CD1c-positive myeloid dendritic cell (primary cell): Measurements from ENCODE around the gene RNASEH2B.

Experiments used
- DNase-seq: peaks from one replicate; pipeline ENCODE4 v3.0.0-alpha.2; 2016; ENCODE audit errors: extremely low spot score

Gene RNASEH2B

DNA sequence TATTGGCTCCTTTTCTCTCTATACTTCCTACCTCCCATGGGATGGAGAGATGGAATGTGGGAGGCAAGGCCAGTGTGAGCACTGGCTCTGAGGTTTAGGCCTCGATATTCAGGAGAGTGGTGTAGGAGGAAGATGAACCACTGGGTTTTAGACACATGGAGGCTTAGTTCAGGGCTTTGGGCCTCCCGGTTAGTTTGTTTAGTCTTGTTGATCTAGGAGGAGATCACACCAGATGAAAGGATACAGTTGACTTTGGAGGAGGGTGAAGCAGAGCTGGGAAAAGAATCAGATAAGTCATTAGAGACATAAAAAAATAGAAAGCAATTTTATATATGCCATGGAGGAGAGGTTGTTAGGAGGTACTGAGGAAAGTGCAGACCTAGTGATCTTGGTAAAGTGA lies 30.9 kb downstream of the RNASEH2B start:
- DNase-seq: no peak

DNA sequence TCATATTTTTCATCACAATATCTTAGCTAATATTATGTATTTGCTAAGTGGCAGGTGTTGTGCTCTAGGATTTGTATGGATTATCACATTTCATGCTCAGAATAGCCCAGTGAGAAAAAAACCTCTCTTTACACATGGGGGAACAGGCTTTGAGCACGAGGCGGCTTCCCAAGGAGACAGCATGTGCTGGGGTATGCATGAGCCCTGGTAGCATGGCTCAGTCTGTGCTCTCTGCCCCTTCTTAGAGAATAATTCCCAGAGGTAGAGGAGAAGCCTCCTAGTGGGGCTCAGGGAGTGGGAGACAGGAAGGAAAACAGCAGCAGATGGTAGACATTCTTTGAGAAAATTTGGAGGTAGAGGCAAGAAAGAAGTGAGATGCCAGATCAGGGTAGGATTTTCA lies 31.6 kb downstream of the RNASEH2B start:
- no peak for DNase-seq

DNA sequence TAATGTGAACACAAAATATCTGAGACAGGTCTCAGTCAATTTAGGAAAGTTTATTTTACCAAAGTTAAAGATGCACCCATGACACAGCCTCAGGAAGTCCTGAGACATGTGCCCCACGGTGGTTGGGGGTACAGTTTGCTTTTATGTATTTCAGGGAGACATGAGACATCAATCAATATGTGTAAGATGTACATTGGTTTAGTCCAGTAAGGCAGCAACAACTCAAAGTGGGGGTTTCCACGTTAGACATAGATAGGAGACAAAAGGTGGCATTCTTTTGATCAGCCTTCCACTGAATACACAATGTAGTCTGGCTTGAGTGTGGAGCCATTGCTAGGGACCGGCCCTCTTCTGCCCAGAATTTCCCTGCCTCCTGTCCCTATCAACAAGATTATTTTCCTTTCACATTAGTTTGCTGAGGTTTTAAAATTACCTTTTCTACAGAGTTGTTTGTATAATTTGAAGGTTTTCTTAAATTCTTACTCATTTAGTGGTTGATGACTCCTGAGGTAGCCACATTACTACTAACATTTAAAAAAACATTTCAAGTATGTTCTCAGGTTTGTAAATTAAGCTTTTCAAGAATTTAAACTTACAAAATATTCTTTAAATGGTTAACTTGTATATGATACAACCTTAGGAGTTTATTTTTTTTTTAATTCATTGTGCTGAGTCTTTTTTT lies 33.2 kb downstream of the RNASEH2B start:
- no peak for DNase-seq

DNA sequence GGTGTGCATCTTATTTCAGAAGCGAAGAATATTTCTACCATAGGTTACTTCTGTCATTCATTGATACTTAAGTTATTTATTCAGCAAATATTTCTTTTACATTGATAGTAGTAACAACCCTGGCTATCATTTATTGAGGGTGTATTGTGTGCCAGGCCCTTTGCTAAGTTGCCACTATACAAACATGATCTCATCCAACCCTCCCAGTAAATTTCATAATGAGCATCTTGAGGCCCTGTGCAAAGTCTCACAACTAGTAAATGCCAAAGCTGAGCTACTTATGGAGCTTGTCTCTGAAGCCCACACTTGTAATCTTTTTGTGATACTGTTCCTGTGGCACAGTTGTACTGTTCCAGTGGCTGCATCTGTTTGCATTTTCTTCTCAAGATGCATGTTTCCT lies 36.1 kb downstream of the RNASEH2B start:
- no peak for DNase-seq

DNA sequence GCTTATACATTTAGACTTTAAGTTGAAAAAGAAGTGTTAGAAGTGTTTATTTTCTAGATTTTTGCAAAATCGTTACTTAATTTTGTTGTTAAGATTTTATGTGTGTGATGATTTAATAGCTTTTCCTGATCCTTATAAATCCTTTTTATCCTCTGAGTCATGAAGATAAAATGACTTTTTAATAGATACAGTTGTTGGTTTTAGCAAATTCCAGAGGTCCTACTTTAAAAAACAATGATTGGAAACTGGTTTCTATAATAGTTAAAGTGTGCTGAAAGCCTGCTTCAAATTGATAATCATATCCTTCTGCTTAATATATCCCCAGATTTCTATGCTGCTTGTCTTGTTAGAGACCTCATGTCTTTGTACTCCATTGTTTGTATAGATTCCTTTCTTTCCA lies 39.0 kb downstream of the RNASEH2B start:
- no peak for DNase-seq

DNA sequence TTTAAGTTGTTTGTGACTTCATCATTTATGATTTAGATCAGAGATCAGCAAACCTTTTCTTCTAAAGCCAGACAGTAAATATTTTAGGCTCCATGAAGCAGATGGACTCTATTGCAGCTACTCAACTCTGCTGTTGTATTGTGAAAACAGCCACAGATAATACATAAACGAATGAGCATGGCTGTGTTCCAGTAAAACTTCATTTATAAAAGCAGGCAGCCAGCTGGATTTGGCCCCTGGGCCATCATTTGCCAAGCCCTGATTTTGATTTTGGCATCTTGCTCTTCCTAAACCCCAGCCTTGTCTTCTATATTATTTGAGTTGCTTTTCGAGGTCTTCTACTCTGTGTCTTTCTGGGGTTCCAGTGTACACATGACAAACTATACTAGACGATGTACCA lies 41.3 kb downstream of the RNASEH2B start:
- DNase-seq: no peak

DNA sequence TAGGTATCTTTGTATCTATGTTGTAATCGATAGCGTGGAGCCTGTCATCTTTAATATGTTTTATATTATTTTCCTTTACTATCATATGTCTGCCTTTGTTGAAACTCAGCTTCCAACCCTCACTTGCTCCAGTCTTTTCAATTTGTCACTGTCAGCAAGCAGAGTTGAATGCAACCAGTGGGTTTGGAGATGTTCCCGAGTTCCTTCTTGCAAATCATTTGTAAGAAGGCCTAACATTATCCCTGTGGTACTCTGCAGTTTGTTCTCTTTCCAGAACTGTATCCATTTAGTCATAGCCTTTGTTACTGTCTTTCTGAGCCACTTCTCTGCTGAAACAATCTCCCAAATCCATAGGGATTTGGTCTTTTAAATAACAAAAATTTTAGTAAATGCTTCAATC lies 41.8 kb downstream of the RNASEH2B start:
- DNase-seq: no peak

DNA sequence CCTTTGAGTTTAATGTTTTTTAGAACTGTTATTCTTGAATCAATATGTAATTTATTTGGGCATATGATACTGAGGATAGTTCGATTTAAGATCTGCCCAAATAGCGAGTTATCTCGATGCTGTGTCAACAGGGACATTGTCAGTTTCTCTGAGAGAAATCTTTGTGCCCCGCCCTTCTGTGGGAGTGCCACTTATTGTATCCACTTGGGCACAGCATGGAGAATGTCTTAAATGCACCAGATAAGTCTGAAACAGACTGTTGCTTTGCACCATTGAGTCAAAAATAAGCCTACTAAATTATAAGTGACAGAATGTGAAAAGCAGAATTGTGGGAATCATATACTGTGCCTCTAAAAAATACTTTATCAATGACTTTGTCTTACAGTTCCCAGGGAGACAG lies 45.6 kb downstream of the RNASEH2B start:
- no peak for DNase-seq

DNA sequence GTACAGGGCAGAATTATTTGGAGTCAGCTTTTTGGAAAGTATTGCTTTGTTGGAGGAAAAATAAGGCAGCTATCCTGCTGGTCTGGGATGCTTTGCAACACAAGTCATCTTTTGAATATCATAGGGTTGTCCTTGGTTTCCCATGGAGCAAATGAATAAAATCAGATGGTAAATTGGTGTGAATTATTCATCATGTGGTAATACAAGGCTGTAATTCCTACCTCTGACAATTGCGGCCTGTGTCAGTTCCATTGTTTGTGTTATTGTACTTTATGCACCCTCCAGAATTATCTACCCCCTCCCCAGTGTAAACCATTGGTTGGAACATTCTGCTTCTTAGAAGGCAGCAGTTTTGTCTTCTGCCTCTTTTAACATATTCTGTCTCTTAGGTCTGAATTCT lies 46.2 kb downstream of the RNASEH2B start:
- no peak for DNase-seq

DNA sequence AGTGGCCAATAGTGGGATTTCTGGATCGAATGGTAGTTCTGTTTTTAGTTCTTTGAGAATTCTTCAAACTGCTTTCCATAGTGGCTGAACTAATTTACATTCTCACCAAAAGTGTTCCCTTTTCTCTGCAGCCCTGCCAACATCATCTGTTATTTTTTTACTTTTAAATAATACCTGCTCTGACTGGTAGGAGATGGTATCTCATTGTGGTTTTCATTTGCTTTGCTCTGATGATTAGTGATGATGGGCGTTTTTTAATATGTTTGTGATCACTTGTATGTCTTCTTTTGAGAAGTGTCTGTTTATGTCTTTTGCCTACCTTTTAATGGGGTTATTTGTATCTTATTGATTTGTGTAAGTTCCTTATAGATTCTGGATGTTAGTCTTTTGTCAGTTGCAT lies 48.0 kb downstream of the RNASEH2B start:
- DNase-seq: no peak

DNA sequence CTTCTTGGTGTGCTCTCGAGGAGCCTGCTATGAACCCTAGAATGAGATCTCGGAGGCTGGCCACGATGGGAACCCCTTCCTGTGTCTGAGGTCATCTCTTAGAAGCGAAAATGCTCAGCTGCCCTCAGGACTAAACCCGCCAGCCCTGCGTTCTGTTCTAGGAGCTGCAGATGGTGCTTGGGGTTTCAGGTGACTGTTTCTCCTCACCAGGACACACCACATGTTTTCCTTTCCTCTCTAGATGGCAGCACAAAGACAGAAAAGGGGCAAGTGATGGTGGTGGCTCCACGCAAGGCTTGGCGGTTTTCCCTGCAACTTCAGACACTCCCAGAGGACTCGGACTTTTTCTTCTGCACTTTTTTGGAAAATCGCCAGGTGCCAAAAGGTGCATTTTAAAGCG lies 60.1 kb downstream of the RNASEH2B start:
- DNase-seq: no peak

DNA sequence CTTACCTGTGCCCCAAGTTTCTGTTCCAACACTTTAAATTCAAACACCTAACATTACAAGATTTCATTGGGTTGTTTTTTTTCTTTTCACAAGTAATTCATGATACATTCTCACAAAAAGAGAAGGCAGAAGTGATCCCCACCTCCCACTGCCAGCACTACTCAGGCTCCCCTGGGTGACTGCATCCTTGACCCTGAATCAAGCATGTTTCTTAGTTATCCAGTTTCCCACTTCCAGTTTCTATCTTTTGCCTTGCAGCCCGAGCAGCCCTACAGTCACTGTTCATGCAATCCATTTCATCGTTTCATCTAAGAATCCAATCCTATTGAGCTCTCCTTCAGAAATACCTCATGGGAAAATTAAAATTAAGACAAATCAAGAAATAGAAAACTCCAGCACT lies 61.4 kb downstream of the RNASEH2B start:
- DNase-seq: peak; percentile 42

DNA sequence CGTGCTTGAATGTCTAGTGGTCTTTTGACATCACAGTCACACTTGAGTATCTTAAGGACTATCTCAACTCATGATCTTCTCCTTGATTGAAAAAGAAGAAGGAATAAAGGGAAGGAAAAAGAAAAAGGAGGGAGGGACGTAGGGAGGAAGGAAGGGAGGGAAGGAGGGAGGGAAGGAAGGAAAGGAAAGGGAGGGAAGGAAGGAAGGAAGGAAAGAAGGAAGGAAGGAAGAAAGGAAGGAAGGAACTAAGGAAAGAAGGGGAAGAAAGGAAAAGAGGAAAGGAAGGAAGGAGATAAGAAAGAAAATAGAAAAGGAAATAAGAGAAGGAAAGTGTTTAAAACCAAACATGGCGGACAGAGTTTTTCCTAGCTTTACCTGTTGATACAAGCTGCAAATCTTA lies 64.7 kb downstream of the RNASEH2B start:
- no peak for DNase-seq

DNA sequence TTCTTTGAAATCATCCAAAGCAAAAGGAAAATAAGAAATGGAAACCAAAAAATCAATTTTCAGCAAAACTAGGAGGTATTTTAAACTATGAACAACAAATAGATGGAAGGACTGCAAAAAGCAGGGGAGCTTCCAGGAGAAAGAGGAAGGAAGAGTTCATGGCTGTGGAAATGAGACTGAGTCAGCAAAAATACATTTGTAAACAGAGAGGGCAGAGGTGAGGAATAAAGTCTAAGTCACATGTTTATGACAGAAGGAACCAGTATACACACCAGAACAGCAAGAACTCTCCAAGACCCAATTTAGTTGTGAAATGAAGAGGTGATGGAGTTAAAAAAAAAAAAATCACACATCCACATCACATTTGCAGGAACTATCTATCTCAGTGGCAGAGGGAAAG lies 69.6 kb downstream of the RNASEH2B start:
- peak; percentile 25 for DNase-seq

DNA sequence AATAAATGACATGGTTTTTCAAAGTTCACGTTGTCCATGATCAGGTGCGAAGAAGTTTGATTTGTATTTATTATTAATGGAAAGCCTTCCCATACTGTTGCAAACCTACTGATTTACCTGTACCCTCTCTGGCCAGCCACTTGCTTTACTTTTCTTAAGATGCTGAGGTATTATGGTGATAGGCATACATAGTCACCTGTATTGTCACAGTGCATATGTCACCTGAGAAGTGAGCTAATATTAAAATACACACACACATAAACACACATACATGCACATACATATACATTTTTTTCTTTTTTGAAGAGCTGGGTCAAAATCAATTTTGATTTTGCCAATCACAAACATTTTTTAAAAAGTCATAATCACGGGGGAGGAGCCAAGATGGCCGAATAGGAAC lies 72.1 kb downstream of the RNASEH2B start:
- DNase-seq: no peak

DNA sequence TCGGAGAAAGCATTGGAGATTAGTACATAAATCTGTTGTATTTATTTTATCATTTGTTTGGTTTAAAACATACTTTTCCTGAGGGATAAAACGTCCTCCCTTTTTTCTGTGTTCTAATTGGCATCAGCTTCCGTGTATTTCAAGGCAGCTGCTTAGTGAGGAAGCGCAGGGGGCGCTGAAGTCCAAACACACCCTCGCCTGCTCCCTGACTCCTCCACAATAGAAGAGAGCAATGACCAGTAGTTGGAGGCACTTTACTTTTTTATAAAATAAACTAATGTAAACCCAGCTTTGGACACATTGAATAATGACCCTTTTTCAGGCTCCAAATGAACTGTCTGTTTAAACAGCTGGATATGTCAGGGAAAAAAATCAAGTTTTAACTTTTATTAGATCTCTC lies 79.9 kb downstream of the RNASEH2B start:
- no peak for DNase-seq

DNA sequence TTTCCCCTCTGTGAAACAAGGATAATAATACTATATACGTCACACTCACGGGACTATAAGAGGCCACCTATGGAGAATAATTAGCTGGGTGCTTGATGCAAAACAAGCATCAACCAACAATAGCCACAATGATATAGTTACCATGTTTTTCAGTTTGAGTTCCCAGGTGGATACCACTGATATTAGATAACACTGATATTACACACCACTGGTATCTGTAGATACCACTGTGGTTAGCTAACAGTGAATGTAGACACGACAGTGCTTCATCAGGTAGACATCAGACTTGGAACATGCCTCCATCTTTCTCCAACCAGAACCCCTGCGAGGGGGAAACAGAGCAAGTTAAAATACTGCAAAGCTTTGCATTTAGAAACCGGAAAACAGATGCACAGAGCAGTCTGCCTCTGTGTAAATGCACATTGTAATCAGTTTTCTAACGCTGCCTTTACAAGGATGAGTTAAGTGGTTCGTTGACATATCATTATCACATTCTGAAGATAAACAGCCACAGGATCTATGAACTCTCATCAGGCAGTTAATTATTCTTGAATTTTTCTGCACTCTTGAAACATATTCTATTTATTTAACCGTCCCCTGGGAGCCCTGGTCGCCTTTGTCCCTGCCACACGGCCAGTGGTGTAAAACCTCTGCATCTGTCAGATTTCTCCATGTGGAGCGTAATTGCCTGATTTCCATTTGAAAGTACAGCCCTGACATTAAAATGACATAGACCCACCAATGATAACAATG lies 80.7 kb downstream of the RNASEH2B start:
- DNase-seq: no peak

DNA sequence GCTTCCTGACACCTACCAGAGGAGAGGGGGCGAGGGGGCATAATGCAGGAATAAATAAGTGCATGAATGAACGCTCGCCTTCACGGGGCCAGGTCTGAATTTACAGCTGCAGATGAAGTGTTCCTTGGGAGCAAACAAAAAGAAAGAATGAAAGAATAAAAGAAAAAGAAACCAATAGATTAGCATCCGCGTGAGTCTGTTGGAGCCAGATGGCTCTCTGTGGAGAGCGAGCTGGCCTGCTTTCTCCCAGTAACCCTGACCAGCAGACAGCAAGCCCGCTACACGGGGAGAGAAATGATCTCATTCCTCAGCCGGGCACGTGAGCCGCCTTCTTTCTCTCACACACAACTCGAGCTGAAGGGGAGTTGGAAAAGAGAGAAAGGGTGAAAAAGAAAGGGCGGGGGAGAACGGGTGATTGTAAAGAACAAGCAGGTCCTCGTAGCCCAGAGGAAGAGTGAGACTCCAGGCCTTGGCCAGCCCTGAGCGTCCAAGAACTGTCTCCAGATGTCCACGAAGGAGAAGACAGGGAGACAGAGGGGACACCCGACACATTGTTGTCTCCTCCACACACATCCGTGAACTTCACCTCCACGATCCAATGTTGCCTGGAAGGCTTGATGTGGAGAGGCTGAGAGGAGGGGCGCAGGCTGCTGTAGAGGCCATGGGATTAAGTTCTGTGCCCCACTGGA lies 81.4 kb downstream of the RNASEH2B start:
- DNase-seq: no peak

DNA sequence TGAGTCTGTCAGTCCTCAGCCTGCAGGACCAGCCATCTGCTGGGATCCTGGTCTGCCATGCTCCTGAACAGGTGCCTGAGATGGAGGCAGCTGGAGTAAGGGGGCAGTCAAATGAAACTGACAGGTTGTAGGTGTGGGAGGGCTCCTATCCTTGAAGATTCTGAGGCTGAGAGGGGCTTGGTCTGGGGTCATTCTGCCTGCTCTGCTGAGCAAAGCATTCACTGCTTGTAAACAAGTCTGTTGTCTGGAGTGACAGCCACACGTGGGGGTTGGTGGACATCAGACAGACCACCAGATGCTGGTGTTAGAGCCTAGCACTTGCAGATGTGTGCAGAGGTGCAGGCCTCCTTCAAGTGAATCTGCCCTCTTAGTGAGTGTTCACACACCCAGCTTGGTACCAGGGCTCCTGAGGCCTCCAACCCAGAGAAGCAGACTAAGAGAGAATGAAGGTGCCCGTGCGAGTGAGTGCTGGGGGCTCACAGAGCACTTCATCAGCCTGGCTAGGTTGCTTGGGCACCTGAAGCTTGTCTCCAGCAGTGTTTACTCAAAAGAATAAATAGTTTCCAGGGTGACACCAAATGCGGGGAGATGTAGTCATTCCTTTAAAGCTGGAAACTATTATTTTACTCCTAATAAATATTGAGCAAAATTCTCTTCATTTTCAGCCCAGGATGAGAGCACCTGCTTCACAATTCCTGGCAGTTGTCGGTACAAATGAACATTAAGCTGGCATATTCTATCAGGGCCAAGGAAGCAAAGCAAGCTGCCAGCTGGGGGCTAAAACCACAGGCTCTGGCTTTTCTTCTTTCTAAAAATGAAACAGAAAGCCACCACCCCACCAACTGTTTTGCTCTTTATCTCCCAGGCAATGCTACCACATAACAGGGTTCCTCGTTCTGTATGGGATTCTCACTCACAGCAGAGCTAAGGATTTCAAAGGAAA lies 82.3 kb downstream of the RNASEH2B start:
- peak; percentile 8 for DNase-seq

DNA sequence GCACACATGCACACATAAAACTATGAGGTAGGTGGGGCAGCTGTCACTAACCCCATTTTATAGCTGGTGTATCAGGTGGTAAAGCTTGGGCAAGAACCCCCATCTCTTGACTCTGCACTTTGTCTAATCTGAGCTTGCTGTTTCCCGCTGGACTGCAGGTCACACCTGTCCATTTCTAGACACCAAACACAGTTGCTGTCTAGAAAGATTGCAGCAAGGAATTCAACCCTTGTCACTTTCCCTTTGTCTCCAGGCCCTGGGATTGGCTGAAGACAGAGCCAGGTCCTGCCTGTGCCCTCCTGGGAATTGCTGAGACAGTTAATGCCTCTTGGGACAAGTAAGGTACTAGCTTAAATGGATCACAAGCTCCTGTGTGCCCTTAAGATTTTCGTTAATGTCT lies 83.8 kb downstream of the RNASEH2B start:
- DNase-seq: no peak

DNA sequence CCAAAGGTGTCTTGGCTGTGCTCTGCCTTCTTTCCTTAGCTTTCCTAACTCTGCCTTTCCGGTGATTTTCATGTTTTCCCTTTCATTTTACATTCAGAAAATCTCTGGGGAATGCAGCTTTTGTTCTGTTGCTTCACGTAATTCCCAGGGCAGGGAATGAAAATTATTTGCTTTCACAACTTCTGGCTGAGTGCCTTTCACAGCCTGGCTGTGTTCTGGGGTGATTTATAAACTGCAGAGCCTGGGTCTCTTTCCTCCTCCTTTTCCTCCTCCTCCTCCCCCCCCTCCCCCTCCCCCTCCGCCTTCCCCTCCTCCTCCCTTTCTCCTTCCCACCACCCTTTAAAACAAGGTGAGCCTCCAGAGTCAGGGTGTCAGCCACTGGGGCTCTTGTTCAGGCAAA lies 84.3 kb downstream of the RNASEH2B start:
- no peak for DNase-seq

DNA sequence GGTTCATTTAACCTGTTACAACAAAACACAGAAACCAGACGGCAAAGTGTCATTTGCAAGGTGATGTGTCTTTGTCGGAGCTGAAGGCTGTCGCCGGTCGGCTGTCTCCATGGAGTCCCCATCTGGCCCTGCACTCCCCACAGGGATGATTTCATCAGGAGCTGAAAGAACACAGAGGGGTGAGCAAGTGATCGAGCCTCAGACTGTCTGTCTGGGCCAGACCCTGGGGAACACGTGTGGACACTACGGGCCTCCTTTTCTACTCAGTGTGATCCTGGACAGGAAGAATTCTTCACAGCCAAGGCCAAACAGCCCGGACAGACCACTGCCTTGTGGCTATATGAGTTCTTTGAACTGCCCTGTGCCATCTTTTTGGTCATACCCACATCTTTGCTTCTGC lies 85.1 kb downstream of the RNASEH2B start:
- DNase-seq: no peak
